K562 (cell line): ENCODE measurements around the gene SAMD8. TPM values are rescaled to one million over a fixed set of nuclear protein-coding genes. Genes with fewer than 3 reads are reported as not detected.

Experiments
- BCOR ChIP-seq: fragments of 450-650 bp; IDR thresholded peaks from 2 replicates; pipeline ENCODE4 v1.6.1; 2016
- ELF2 ChIP-seq: fragments of 250-450 bp; sonication (Bioruptor Pico); IDR thresholded peaks from 2 replicates; pipeline ENCODE4 v1.5.0; 2021; ENCODE audit warnings: mild to moderate bottlenecking
- FOXJ2 ChIP-seq: fragments of 200-800 bp; sonication (Bioruptor generic); IDR thresholded peaks from 2 replicates; pipeline ENCODE4 v1.6.1; 2016; ENCODE audit warnings: missing genetic modification characterization, missing compliant biosample characterization
- HMG20B ChIP-seq: fragments of 250-450 bp; sonication (Bioruptor Pico); IDR thresholded peaks from 2 replicates; pipeline ENCODE4 v1.5.0; 2021; ENCODE audit warnings: mild to moderate bottlenecking
- KLF6 ChIP-seq: fragments of 250-450 bp; sonication (Bioruptor Pico); IDR thresholded peaks from 2 replicates; pipeline ENCODE4 v1.4.0; 2020; ENCODE audit warnings: mild to moderate bottlenecking, moderate library complexity, borderline replicate concordance
- RBM22 ChIP-seq: fragments of 200-400 bp; formaldehyde crosslinking; IDR thresholded peaks from 2 replicates; pipeline ENCODE4 v1.6.1; 2018; ENCODE audit warnings: low read length, low read depth; ENCODE audit not compliant: poor library complexity, severe bottlenecking
- RFX1 ChIP-seq: fragments of 450-650 bp; IDR thresholded peaks from 2 replicates; pipeline ENCODE4 v1.6.1; 2016; ENCODE audit warnings: mild to moderate bottlenecking, moderate library complexity
- SLC30A9 ChIP-seq: fragments of 250-450 bp; sonication (Bioruptor Pico); IDR thresholded peaks from 2 replicates; pipeline ENCODE4 v1.8.0; 2022; ENCODE audit warnings: mild to moderate bottlenecking, moderate library complexity
- SMC3 ChIP-seq: conservative IDR thresholded peaks from 2 replicates; pipeline ENCODE4 v1.6.1; 2011; ENCODE audit warnings: low read depth, low read length, improper control_type of control experiment; ENCODE audit not compliant: insufficient read depth
- VEZF1 ChIP-seq: fragments of 200-800 bp; sonication (Bioruptor generic); IDR thresholded peaks from 2 replicates; pipeline ENCODE4 v1.6.1; 2017; ENCODE audit warnings: missing genetic modification characterization, missing compliant biosample characterization
- ZFP1 ChIP-seq: fragments of 450-650 bp; formaldehyde crosslinking; IDR thresholded peaks from 2 replicates; pipeline ENCODE4 v1.4.0; 2020; ENCODE audit warnings: mild to moderate bottlenecking, mixed read lengths
- ZFP91 ChIP-seq: sonication (generic); formaldehyde crosslinking; IDR thresholded peaks from 2 replicates; pipeline ENCODE4 v1.8.0; 2022; ENCODE audit warnings: mild to moderate bottlenecking, missing genetic modification reagents
- ZNF282 ChIP-seq: sonication (generic); formaldehyde crosslinking; IDR thresholded peaks from 2 replicates; pipeline ENCODE4 v1.8.1; 2023; ENCODE audit warnings: missing genetic modification reagents
- ZNF407 ChIP-seq: fragments of 450-650 bp; IDR thresholded peaks from 2 replicates; pipeline ENCODE4 v1.6.1; 2016; ENCODE audit warnings: low read depth
- ZNF584 ChIP-seq: fragments of 200-800 bp; sonication (Bioruptor generic); IDR thresholded peaks from 2 replicates; pipeline ENCODE4 v1.6.1; 2016; ENCODE audit warnings: low read depth, mild to moderate bottlenecking, missing genetic modification characterization, missing compliant biosample characterization
- ZNF586 ChIP-seq: fragments of 450-650 bp; formaldehyde crosslinking; conservative IDR thresholded peaks from 2 replicates; pipeline ENCODE4 v1.4.0; 2020; ENCODE audit warnings: mild to moderate bottlenecking, moderate library complexity
- polyA plus RNA-seq, 8 experiments: library from polyadenylated mRNA; depleted of rRNA in 4 of 8; stranded (reverse) in 5 of 8; unstranded in 3 of 8; fragments of >200 nt; fragmentation: Nextera tagmentation in 2 of 8; fragmentation: Illumina TruSeq in 1 of 8; extraction: Ambion mirVana in 2 of 8; extraction: Trizol in 1 of 8; gene quantifications; 2 replicates each; pipeline versions ENCODE4 v1.2.1 to v1.2.3, GENCODE V29; 2011 to 2014; ENCODE audit warnings: inconsistent platforms in 1 of 8, missing spikeins in 1 of 8
- total RNA-seq, 7 experiments: library from RNA; depleted of rRNA in 6 of 7; stranded (reverse); fragments of >200 nt in 6 of 7; fragmentation: Illumina TruSeq in 2 of 7; extraction: Trizol in 2 of 7; gene quantifications; 2 replicates each; pipeline versions ENCODE4 v1.2.1 to v1.2.3, GENCODE V29; 2011 to 2021; ENCODE audit warnings: low replicate concordance in 1 of 7
- TF ChIP-seq, protein P1 (sequence below): sonication (generic); formaldehyde crosslinking; IDR thresholded peaks from 2 replicates; pipeline ENCODE4 v1.9.0; 2022; ENCODE audit warnings: mild to moderate bottlenecking, missing genetic modification reagents

SAMD8 gene
- total and polyA plus RNA-seq, 9 of the 15 experiments (the other 6 are each of a cell fraction or from before 2014, with no cell fraction given): 2.7 to 16.1 (median 6.2) TPM

- TF ChIP-seq SMC3: no peak
- TF ChIP-seq VEZF1 (CRISPR knock-in tag): 0 out of 2 replicates have a peak, but pooled peaks have one; percentile 25
- no peak for TF ChIP-seq ZNF407
- no peak for TF ChIP-seq ZFP1
- TF ChIP-seq ZNF584 (CRISPR knock-in tag): no peak
- no peak for TF ChIP-seq ELF2 (CRISPR knock-in tag)
- no peak for TF ChIP-seq FOXJ2 (tag)
- TF ChIP-seq HMG20B: no peak
- TF ChIP-seq RBM22: no peak
- TF ChIP-seq, protein P1, sequence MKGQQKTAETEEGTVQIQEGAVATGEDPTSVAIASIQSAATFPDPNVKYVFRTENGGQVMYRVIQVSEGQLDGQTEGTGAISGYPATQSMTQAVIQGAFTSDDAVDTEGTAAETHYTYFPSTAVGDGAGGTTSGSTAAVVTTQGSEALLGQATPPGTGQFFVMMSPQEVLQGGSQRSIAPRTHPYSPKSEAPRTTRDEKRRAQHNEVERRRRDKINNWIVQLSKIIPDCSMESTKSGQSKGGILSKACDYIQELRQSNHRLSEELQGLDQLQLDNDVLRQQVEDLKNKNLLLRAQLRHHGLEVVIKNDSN (CRISPR knock-in tag): no peak
- TF ChIP-seq ZNF282 (CRISPR knock-in tag): no peak
- no peak for TF ChIP-seq ZFP91 (CRISPR knock-in tag)
- no peak for TF ChIP-seq RFX1
- TF ChIP-seq SLC30A9 (CRISPR knock-in tag): no peak
- peak; percentile 68 for TF ChIP-seq BCOR
- TF ChIP-seq KLF6 (CRISPR knock-in tag): no peak
- no peak for TF ChIP-seq ZNF586 (CRISPR knock-in tag)
Measured at GRCh38 chr10:75191821-75192568, 80.5 kb downstream of the SAMD8 start (continued).
